LNCAP (cell line): ENCODE measurements around the gene GTPBP6.

ENCODE experiments used
- TF ChIP-seq, protein P1 (sequence below): fragments of 450-650 bp; IDR thresholded peaks from 2 replicates; pipeline ENCODE4 v1.5.1; 2017; ENCODE audit warnings: mild to moderate bottlenecking

GTPBP6 gene

DNA sequence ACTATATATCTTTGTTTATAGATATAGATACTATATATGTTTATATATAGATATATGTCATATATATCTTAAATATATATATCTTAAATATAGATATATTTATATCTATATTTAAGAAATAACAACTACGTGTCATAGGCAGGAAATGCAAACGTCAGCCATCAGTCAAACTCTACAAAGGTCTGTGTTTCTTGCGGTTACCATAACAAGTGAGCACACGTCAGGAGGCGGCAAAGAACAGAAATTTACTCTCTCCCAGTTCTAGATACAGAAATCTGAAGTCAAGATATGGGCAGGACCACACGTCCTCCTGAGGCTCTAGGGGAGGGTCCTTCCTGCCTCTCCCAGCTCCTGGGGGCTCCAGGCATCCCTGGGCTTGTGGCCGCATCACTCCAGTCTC lies 30.9 kb downstream of the GTPBP6 start:
- TF ChIP-seq, protein P1, sequence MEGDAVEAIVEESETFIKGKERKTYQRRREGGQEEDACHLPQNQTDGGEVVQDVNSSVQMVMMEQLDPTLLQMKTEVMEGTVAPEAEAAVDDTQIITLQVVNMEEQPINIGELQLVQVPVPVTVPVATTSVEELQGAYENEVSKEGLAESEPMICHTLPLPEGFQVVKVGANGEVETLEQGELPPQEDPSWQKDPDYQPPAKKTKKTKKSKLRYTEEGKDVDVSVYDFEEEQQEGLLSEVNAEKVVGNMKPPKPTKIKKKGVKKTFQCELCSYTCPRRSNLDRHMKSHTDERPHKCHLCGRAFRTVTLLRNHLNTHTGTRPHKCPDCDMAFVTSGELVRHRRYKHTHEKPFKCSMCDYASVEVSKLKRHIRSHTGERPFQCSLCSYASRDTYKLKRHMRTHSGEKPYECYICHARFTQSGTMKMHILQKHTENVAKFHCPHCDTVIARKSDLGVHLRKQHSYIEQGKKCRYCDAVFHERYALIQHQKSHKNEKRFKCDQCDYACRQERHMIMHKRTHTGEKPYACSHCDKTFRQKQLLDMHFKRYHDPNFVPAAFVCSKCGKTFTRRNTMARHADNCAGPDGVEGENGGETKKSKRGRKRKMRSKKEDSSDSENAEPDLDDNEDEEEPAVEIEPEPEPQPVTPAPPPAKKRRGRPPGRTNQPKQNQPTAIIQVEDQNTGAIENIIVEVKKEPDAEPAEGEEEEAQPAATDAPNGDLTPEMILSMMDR = no peak

DNA sequence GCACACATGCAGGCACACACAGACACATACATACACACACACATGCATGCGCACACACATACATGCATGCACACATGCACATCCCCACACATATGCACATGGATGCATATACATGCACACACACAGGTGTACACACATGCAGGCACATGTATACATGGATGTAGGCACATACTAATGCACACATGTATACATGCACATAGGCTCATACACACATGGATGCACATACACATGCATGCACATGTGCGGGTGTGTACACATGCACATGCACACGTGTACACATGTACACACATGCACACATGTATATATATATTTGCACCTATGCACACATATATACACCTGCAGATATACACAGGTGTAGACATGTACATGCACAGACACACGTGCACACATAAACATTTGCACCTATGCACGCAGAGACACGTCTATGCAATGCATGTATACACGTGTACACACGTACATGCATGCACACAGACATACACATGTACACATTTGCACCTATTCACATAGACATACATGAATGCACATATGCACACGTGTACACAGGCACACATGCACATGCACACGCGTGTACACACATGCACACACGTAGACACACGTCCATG lies 33.4 kb downstream of the GTPBP6 start:
- TF ChIP-seq, protein P1 = no peak

GRCh38 chrX:283115-283845 lies 35.3 kb downstream of the GTPBP6 start:
- TF ChIP-seq, protein P1 = no peak

DNA sequence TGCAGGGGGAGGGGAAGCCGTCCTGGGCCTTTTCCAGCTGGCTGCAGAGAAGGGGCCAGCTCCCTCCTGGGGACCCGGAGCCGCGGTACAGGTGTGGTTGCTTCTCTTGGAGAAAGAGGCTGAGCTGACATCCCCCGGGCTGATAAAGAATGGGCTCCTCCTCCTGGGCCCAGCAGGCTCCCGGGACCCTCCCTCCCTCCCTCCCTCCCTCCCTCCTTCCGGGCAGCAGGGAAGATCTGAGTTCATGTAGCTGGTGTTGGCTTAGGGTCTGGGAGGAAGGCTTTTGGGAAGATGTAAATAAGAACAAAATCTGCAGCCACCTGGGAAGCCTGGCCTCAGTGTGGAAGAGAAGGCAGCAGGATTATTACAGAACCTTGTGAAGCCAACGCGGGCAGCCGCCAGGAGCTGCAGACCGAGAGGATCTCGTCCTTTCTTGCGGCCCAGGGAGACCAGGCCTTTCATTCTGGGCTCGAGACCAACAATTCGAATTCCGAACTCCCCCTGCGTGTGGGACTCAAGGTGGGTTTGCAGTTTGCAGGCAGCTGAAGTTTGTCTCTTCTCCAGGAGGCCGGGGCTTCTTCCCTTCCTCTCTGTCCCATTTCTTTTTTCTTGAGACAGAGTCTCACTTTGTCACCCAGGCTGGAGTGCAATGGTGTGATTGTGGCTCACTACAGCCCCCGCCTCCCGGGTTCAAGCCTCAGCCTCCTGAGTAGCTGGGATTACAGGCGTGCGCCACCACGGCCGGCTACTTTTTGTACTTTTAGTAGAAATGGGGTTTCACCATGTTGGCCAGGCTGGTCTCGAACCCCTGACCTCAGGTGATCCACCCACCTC lies 37.2 kb downstream of the GTPBP6 start, which contains the start of gene PLCXD1:
Gene PLCXD1, plus strand, starts transcription at position 216 of the 834 bp plus-strand sequence. CDS start 2,807 bp downstream, outside the sequence.
- TF ChIP-seq, protein P1 = no peak

- TF ChIP-seq, protein P1 = no peak
These were observed 41.9 kb downstream of the GTPBP6 start for GRCh38 chrX:276581-277201.

DNA sequence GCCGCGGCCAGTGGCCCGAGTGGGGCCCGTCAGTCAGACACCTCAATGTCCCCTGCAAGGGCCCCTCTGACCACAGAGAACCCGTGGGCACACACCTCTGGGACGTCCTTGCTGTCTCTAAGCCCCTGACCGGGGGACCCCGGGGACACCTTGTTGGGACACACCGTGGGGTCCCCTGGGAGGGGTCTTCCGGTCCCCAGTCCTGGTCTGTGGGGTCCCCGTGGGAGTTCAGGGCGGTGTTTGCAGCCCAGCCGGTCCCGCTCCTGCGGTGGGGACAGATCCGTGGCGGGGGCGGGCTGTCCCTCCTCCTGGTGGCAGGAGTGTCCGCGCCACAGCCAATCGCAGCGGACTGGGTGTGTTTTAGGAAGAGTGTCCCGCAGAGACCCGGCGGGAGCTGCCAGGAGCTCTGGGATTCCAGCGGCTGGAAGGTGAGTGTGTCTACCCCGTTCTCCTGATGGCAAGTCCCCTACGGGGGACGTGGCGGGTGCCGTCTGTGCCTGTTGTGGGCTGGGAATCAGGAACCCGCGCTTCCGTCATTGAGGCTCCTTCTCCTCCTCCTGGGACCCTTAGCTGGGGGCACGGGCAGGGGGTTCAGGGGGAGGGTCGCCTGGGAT lies 42.5 kb downstream of the GTPBP6 start:
- TF ChIP-seq, protein P1 = no peak

- TF ChIP-seq, protein P1 = no peak
These were observed 43.1 kb downstream of the GTPBP6 start for GRCh38 chrX:275476-275966.
